ENCODE data around the gene GLP2R.
"Not testable (repeated sequence)": the region's sequence is repeated elsewhere in the genome, so short reads cannot be mapped to it uniquely, and the experiment has no call there.

GLP2R gene

GRCh38 chr17:9783050-9783449, 42.7 kb upstream of the GLP2R start:
- Histone ChIP-seq H3K36me3 (replicated peaks; ENCODE audit: insufficient read depth, low read length) (no peaks in the 10 kb centered on the region), H2AFZ (ENCODE audit: low read length) (no peak overlapping the region), H3K79me2 (ENCODE audit: low read length) (no peaks in the 10 kb centered on the region), H3K9ac (ENCODE audit: low read length) (no peak overlapping the region), H3K4me3 (ENCODE audit: low read length) (no peak overlapping the region), H3K9me2 (replicated peaks; ENCODE audit: insufficient read depth, low read length) (no peaks in the 10 kb centered on the region), H4K20me1 (ENCODE audit: insufficient read depth, low read length) (no peaks in the 10 kb centered on the region), H3K9me3 (replicated peaks; ENCODE audit: insufficient read depth, low read length) (no peaks in the 10 kb centered on the region), H3F3A (ENCODE audit: insufficient read depth, low read length) (no peaks in the 10 kb centered on the region), H3K27me3 (replicated peaks; ENCODE audit: insufficient read depth, low read length) (no peaks in the 10 kb centered on the region; the same call in 1 of the 2 replicates), H3K27ac (ENCODE audit: low read length) (no peak overlapping the region), H3K4me1 (ENCODE audit: low read length) (no peaks in the 10 kb centered on the region), H3K4me2 (ENCODE audit: low read depth, low read length) (no peak overlapping the region)
- no peak for DNase-seq
- no peak for TF ChIP-seq CTCF (IDR thresholded peaks at IDR 0.05; ENCODE audit: low read length)
- TF ChIP-seq EZH2phosphoT487 (IDR thresholded peaks at IDR 0.05; ENCODE audit: low read length) = no peak
- TF ChIP-seq EZH2 (optimal IDR thresholded peaks at IDR 0.05; ENCODE audit: low read depth, low read length) = no peak

- not testable (repeated sequence) for H2AFZ ChIP-seq (ENCODE audit: low read length); H3K9me2 ChIP-seq (replicated peaks; ENCODE audit: insufficient read depth, low read length); DNase-seq; H3K4me3 ChIP-seq (ENCODE audit: low read length); H3K79me2 ChIP-seq (ENCODE audit: low read length); H3K9ac ChIP-seq (ENCODE audit: low read length); H3K27me3 ChIP-seq (replicated peaks; ENCODE audit: insufficient read depth, low read length); H3F3A ChIP-seq (ENCODE audit: insufficient read depth, low read length); H3K9me3 ChIP-seq (replicated peaks; ENCODE audit: insufficient read depth, low read length); H3K4me2 ChIP-seq (ENCODE audit: low read depth, low read length); H3K4me1 ChIP-seq (ENCODE audit: low read length); H3K36me3 ChIP-seq (replicated peaks; ENCODE audit: insufficient read depth, low read length); H4K20me1 ChIP-seq (ENCODE audit: insufficient read depth, low read length); H3K27ac ChIP-seq (ENCODE audit: low read length)
Measured at GRCh38 chr17:9783465-9783864, 42.3 kb upstream of the GLP2R start.

GRCh38 chr17:9784544-9784943, 41.2 kb upstream of the GLP2R start:
- no peak overlapping the region for H3K4me3 ChIP-seq (ENCODE audit: low read length)
- no peak overlapping the region for H3K9ac ChIP-seq (ENCODE audit: low read length)

More at GRCh38 chr17:9784544-9784943, 41.2 kb upstream of the GLP2R start:
- DNase-seq = no peak
- Histone ChIP-seq H3F3A (ENCODE audit: insufficient read depth, low read length) (no peaks in the 10 kb centered on the region), H3K27me3 (replicated peaks; ENCODE audit: insufficient read depth, low read length) (peaks cover 6% of the 10 kb centered on the region; the same call in 1 of the 2 replicates), H3K36me3 (replicated peaks; ENCODE audit: insufficient read depth, low read length) (no peaks in the 10 kb centered on the region), H3K4me2 (ENCODE audit: low read depth, low read length) (no peak overlapping the region), H3K4me1 (ENCODE audit: low read length) (no peaks in the 10 kb centered on the region), H3K79me2 (ENCODE audit: low read length) (no peaks in the 10 kb centered on the region), H3K9me3 (replicated peaks; ENCODE audit: insufficient read depth, low read length) (no peaks in the 10 kb centered on the region), H3K27ac (ENCODE audit: low read length) (no peak overlapping the region), H4K20me1 (ENCODE audit: insufficient read depth, low read length) (no peaks in the 10 kb centered on the region), H3K9me2 (replicated peaks; ENCODE audit: insufficient read depth, low read length) (no peaks in the 10 kb centered on the region), H2AFZ (ENCODE audit: low read length) (no peak overlapping the region)
- TF ChIP-seq EZH2 (optimal IDR thresholded peaks at IDR 0.05; ENCODE audit: low read depth, low read length) = no peak
- no peak for TF ChIP-seq CTCF (IDR thresholded peaks at IDR 0.05; ENCODE audit: low read length)
- no peak for TF ChIP-seq EZH2phosphoT487 (IDR thresholded peaks at IDR 0.05; ENCODE audit: low read length)
